Measurements from ENCODE around the gene PHACTR1. TPM values are rescaled to one million over a fixed set of nuclear protein-coding genes. Genes with fewer than 3 reads are reported as not detected.

The PHACTR1 gene
- total and polyA plus RNA-seq, 3 donors from 2014 or later = 5.1 to 7.6 (median 6.5) TPM

GRCh38 chr6:13117570-13117969 lies 401.0 kb downstream of the PHACTR1 start:
- Histone ChIP-seq H3K36me3 (ENCODE audit: low read depth, missing control alignments) (no peaks in the 10 kb centered on the region), H3K27ac (no peak overlapping the region), H3K4me1 (no peaks in the 10 kb centered on the region), H3K27me3 (no peaks in the 10 kb centered on the region), H3K4me3 (no peak overlapping the region), H3K9me3 (no peaks in the 10 kb centered on the region)
- WGBS, 2 donors = 70 to 75% methylated on average over 6 of the region's 6 CpGs
- no peak for DNase-seq
- TF ChIP-seq CTCF (IDR thresholded peaks at IDR 0.05) (no peak), POLR2A (IDR thresholded peaks at IDR 0.05) (no peak)
- intact Hi-C loops (cut with DNase I; ENCODE audit: low total_unique reads) = no loop called here

GRCh38 chr6:13119549-13119948 lies 403.0 kb downstream of the PHACTR1 start:
- TF ChIP-seq CTCF (IDR thresholded peaks at IDR 0.05) = no peak
- TF ChIP-seq POLR2A (IDR thresholded peaks at IDR 0.05) = no peak
- Histone ChIP-seq H3K9me3 (no peaks in the 10 kb centered on the region), H3K4me1 (no peaks in the 10 kb centered on the region), H3K4me3 (no peak overlapping the region), H3K36me3 (ENCODE audit: low read depth, missing control alignments) (no peaks in the 10 kb centered on the region), H3K27ac (no peak overlapping the region), H3K27me3 (no peaks in the 10 kb centered on the region)
- 79 to 93% methylated on average over 5 of the region's 5 CpGs for WGBS, 2 donors
- intact Hi-C loops (cut with DNase I; ENCODE audit: low total_unique reads) = no loop called here
- no peak for DNase-seq

GRCh38 chr6:13120483-13121482 lies 404.2 kb downstream of the PHACTR1 start:
- TF ChIP-seq POLR2A (IDR thresholded peaks at IDR 0.05) (no peak), CTCF (IDR thresholded peaks at IDR 0.05) (no peak)
- Histone ChIP-seq H3K27me3 (no peaks in the 10 kb centered on the region), H3K27ac (no peak overlapping the region), H3K4me1 (no peaks in the 10 kb centered on the region), H3K4me3 (no peak overlapping the region), H3K36me3 (ENCODE audit: low read depth, missing control alignments) (no peaks in the 10 kb centered on the region), H3K9me3 (no peaks in the 10 kb centered on the region)
- 80 to 82% methylated on average over 9 of the region's 9 CpGs for WGBS, 2 donors
- DNase-seq = no peak
- intact Hi-C loops (cut with DNase I; ENCODE audit: low total_unique reads) = no loop called here

- TF ChIP-seq CTCF (IDR thresholded peaks at IDR 0.05) (no peak), POLR2A (IDR thresholded peaks at IDR 0.05) (no peak)
- Histone ChIP-seq H3K36me3 (ENCODE audit: low read depth, missing control alignments) (no peaks in the 10 kb centered on the region), H3K4me3 (no peak overlapping the region), H3K9me3 (no peaks in the 10 kb centered on the region), H3K4me1 (no peaks in the 10 kb centered on the region), H3K27ac (no peak overlapping the region), H3K27me3 (no peaks in the 10 kb centered on the region)
- 88 to 91% methylated on average over 2 of the region's 2 CpGs for WGBS, 2 donors
- DNase-seq = no peak
- intact Hi-C loops (cut with DNase I; ENCODE audit: low total_unique reads) = no loop called here
Measured at GRCh38 chr6:13124131-13124530, 407.6 kb downstream of the PHACTR1 start.

All from testis (tissue), 3 donors.